GM12865 (cell line): ENCODE results near the gene GSTT2.
"Not testable (repeated sequence)": the region's sequence is repeated elsewhere in the genome, so short reads cannot be mapped to it uniquely, and the experiment has no call there.

ENCODE experiments used
- DNase-seq: peaks from one replicate; pipeline ENCODE4 v3.0.0; 2010; ENCODE audit warnings: low read depth
- H3K4me3 ChIP-seq: 2 replicates; pipeline ENCODE4 v1.5.1; 2011; ENCODE audit warnings: mild to moderate bottlenecking, low read depth, low read length, control low read depth
- CTCF ChIP-seq: IDR thresholded peaks from 2 replicates; pipeline ENCODE4 v1.5.1; 2011; ENCODE audit warnings: low read length, control low read depth, low read depth, inconsistent platforms; ENCODE audit not compliant: insufficient read depth; ENCODE audit errors: missing control alignments

Gene GSTT2

GRCh38 chr22:23984430-23984829 lies 4.5 kb downstream of the GSTT2 start:
- DNase-seq, result peak; percentile 68

GRCh38 chr22:23986089-23986488 lies 6.2 kb downstream of the GSTT2 start:
- not testable (repeated sequence) for H3K4me3 ChIP-seq, DNase-seq

More at GRCh38 chr22:23984430-23984829, 4.5 kb downstream of the GSTT2 start:
- TF ChIP-seq CTCF, result peak; percentile 82
- no peak overlapping the region for H3K4me3 ChIP-seq

- DNase-seq, result not testable (repeated sequence)
Measured at GRCh38 chr22:23986538-23987178, 6.7 kb downstream of the GSTT2 start.

DNA sequence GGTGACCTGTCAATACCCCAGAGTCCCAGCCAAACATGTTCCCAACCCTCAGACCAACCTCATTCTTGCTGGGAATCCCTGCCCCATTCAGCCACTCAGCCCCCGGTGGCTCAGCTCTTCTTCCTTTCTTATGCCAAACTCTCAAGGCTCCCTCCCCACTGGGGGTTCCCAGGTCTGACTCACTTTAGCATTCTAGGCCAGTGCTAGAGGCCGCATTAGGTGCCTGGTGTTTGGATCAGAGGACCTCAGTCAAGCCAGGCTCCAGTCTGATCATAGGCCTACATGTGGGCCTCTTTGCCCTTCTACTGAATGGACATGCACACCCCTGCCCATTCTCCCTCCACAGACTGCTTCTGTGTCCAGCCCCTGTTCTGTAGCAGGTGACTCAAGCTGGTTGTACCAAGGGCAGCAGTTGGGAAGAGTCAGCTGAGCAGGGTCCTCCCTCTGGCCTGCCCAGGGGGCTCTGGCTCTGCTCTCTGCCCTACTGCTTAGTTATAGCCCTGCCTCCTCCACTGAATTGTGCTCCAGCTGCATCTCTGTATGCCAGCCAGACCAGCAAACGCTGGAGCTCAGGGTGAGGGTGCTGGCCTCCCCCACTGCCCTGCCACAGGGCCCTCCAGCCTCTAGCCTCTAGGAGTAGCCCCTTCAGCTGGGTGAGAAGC lies 9.8 kb downstream of the GSTT2 start:
- peak; percentile 36 for DNase-seq

More at GRCh38 chr22:23986538-23987178, 6.7 kb downstream of the GSTT2 start:
- H3K4me3 ChIP-seq, result not testable (repeated sequence)

DNA sequence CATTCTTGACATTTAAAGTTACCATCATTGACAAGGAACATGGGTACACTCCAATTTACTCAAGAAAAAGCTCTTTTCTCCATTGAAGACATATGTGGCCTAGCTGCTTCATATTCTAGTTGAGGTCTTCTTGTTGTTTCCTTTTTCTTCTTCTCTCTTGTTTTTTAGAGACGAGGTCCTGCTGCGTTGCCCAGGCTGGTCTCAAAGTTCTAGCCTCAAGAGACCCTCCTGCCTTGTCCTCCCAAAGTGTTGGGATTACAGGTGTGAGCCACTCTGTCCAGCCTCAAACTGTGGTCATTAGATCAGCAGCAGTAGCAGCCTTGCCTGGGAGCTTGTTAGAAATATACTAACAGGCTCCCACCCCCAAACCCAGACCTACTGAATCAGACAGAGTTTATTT lies 13.1 kb downstream of the GSTT2 start:
- not testable (repeated sequence) for DNase-seq, H3K4me3 ChIP-seq

More for the DNA sequence above, 9.8 kb downstream of the GSTT2 start:
- H3K4me3 ChIP-seq, result not testable (repeated sequence)

GRCh38 chr22:23993581-23994177 lies 13.7 kb downstream of the GSTT2 start:
- peak; percentile 16 for DNase-seq
- not testable (repeated sequence) for H3K4me3 ChIP-seq

DNA sequence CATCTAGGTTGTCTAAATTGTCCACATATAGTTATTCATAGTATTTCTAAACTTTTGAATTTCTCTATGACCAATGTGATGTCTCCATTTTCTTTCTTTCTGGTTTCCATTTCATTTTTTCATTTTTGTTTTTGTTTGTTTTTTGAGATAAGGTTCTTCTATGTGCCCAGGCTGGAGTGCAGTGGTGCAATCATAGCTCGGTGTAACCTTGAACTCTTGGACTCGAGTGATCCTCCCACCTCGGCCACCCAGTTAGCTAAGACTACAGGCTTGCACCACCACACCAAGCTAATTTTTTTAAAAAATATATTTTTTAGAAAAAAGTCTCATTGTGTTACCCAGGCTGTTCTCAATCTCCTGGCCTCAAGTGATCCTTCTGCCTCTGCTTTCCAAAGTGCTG lies 17.2 kb downstream of the GSTT2 start:
- no peak for TF ChIP-seq CTCF
- no peak for DNase-seq
- no peak overlapping the region for H3K4me3 ChIP-seq

DNA sequence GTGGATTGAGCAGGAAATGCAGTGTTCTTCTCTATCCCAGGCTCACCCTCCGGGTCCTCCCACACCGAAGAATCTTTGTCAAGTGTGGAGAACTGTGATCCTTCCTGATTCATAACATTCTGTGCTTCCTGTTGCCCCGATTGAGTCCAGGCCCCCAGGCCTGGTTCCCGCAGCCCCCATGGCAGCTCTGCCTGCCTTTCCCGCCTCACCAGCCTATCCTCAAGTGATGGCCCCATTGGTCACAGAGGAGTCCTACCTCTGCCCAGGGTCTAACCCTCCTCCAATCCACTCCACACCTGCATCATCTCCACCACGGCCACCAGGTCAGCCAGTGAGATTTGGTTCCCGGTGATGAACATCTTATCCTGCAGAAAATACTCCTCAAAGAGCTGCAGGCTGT lies 19.8 kb downstream of the GSTT2 start:
- not testable (repeated sequence) for DNase-seq, H3K4me3 ChIP-seq

GRCh38 chr22:24001314-24001713 lies 21.4 kb downstream of the GSTT2 start:
- H3K4me3 ChIP-seq, result no peak overlapping the region
- no peak for DNase-seq
- TF ChIP-seq CTCF, result no peak

- no peak for TF ChIP-seq CTCF
- no peak for DNase-seq
- no peak overlapping the region for H3K4me3 ChIP-seq
Measured at GRCh38 chr22:24002272-24002671, 22.3 kb downstream of the GSTT2 start.
